SK-N-SH treated with all-trans-retinoic acid at 6 μM for 48 hours (cell line): ENCODE data around the gene LAP3.

ENCODE experiments used
- ATAC-seq: fragments of 200-7000 bp; cut with Tn5 transposase; 3 replicates; pipeline ENCODE4 v1.9.1; 2020; ENCODE audit warnings: mild to moderate bottlenecking, moderate library complexity
- ARNTL ChIP-seq: fragments of 450-650 bp; formaldehyde crosslinking; IDR thresholded peaks from 2 replicates; pipeline ENCODE4 v1.5.0; 2020; ENCODE audit warnings: low read depth, mild to moderate bottlenecking, moderate library complexity, borderline replicate concordance
- BACH2 ChIP-seq: fragments of 250-450 bp; sonication (Bioruptor Pico); IDR thresholded peaks from 2 replicates; pipeline ENCODE4 v1.9.0; 2021; ENCODE audit warnings: mild to moderate bottlenecking, borderline replicate concordance
- CSRNP3 ChIP-seq: fragments of 250-450 bp; sonication (Bioruptor Pico); IDR thresholded peaks from 2 replicates; pipeline ENCODE4 v1.5.1; 2021; ENCODE audit warnings: mild to moderate bottlenecking, moderate library complexity
- ESRRG ChIP-seq: fragments of 250-450 bp; sonication (Bioruptor Pico); IDR thresholded peaks from 2 replicates; pipeline ENCODE4 v1.6.1; 2021; ENCODE audit warnings: mild to moderate bottlenecking
- GLIS3 ChIP-seq: fragments of 250-450 bp; sonication (Bioruptor Pico); IDR thresholded peaks from 2 replicates; pipeline ENCODE4 v1.5.0; 2020; ENCODE audit warnings: mild to moderate bottlenecking, moderate library complexity
- ISL1 ChIP-seq: fragments of 250-450 bp; sonication (Bioruptor Pico); IDR thresholded peaks from 2 replicates; pipeline ENCODE4 v2.1.2; 2022; ENCODE audit warnings: mild to moderate bottlenecking, moderate library complexity
- OSR1 ChIP-seq: fragments of 250-450 bp; sonication (Bioruptor Pico); IDR thresholded peaks from 2 replicates; pipeline ENCODE4 v1.8.0; 2022; ENCODE audit warnings: moderate library complexity, mild to moderate bottlenecking, inconsistent platforms
- POU6F1 ChIP-seq: fragments of 250-450 bp; sonication (Bioruptor Pico); IDR thresholded peaks from 2 replicates; pipeline ENCODE4 v1.8.0; 2021; ENCODE audit warnings: low read depth, mild to moderate bottlenecking, moderate library complexity, borderline replicate concordance
- PPARA ChIP-seq: fragments of 250-450 bp; sonication (Bioruptor Pico); IDR thresholded peaks from 2 replicates; pipeline ENCODE4 v1.5.0; 2020; ENCODE audit warnings: mild to moderate bottlenecking, borderline replicate concordance
- SNAI2 ChIP-seq: fragments of 250-450 bp; sonication (Bioruptor Pico); IDR thresholded peaks from 2 replicates; pipeline ENCODE4 v1.5.0; 2020; ENCODE audit warnings: mild to moderate bottlenecking, moderate library complexity
- TCF4 ChIP-seq: fragments of 250-450 bp; sonication (Bioruptor Pico); IDR thresholded peaks from 2 replicates; pipeline ENCODE4 v1.8.0; 2021; ENCODE audit warnings: mild to moderate bottlenecking, moderate library complexity, borderline replicate concordance
- TOX ChIP-seq: fragments of 250-450 bp; sonication (Bioruptor Pico); IDR thresholded peaks from 2 replicates; pipeline ENCODE4 v1.8.0; 2021; ENCODE audit warnings: mild to moderate bottlenecking, moderate library complexity, borderline replicate concordance
- TSHZ2 ChIP-seq: fragments of 250-450 bp; sonication (Bioruptor Pico); IDR thresholded peaks from 2 replicates; pipeline ENCODE4 v1.5.0; 2020; ENCODE audit warnings: mild to moderate bottlenecking, moderate library complexity
- ZC3H10 ChIP-seq: fragments of 250-450 bp; sonication (Bioruptor Pico); IDR thresholded peaks from 2 replicates; pipeline ENCODE4 v1.5.1; 2021; ENCODE audit warnings: mild to moderate bottlenecking, moderate library complexity
- ZFP3 ChIP-seq: fragments of 250-450 bp; sonication (Bioruptor Pico); IDR thresholded peaks from 2 replicates; pipeline ENCODE4 v1.5.0; 2020; ENCODE audit warnings: mild to moderate bottlenecking, moderate library complexity
- ZFP30 ChIP-seq: fragments of 450-650 bp; formaldehyde crosslinking; IDR thresholded peaks from 2 replicates; pipeline ENCODE4 v1.5.0; 2022; ENCODE audit warnings: mild to moderate bottlenecking, moderate library complexity
- ZNF565 ChIP-seq: fragments of 450-650 bp; formaldehyde crosslinking; conservative IDR thresholded peaks from 2 replicates; pipeline ENCODE4 v1.5.0; 2020; ENCODE audit warnings: low read depth, mild to moderate bottlenecking, moderate library complexity
- ZNF70 ChIP-seq: fragments of 450-650 bp; formaldehyde crosslinking; IDR thresholded peaks from 2 replicates; pipeline ENCODE4 v1.5.0; 2020; ENCODE audit warnings: mild to moderate bottlenecking, moderate library complexity
- ZNF8 ChIP-seq: fragments of 450-650 bp; formaldehyde crosslinking; IDR thresholded peaks from 2 replicates; pipeline ENCODE4 v1.5.0; 2020; ENCODE audit warnings: mild to moderate bottlenecking, moderate library complexity
- TF ChIP-seq, protein P1 (sequence below): fragments of 250-450 bp; sonication (Bioruptor Pico); IDR thresholded peaks from 2 replicates; pipeline ENCODE4 v1.5.1; 2020; ENCODE audit warnings: low read depth, mild to moderate bottlenecking, moderate library complexity

LAP3 gene

DNA sequence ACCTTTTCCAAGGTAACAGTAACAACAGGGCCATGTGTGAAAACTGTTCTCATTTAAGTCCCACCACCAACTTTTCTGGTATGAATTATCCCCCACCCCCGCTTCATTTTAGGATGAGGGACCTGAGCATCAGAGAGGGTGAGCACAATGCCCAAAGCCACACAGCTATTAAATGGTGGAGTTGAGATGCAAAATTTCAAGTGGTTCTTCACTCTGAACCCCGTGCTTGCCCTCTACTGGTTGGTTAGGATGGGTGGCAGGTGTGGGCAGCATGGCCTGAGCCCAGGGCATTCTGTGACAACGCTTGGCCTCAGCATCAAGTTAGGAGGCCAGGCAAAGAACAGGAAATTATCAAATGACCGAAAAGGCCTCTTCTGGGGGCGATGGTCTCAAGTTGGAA is 70.9 kb downstream of the LAP3 start:
- TF ChIP-seq, protein P1, sequence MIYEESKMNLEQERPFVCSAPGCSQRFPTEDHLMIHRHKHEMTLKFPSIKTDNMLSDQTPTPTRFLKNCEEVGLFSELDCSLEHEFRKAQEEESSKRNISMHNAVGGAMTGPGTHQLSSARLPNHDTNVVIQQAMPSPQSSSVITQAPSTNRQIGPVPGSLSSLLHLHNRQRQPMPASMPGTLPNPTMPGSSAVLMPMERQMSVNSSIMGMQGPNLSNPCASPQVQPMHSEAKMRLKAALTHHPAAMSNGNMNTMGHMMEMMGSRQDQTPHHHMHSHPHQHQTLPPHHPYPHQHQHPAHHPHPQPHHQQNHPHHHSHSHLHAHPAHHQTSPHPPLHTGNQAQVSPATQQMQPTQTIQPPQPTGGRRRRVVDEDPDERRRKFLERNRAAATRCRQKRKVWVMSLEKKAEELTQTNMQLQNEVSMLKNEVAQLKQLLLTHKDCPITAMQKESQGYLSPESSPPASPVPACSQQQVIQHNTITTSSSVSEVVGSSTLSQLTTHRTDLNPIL (CRISPR knock-in tag) = no peak
- TF ChIP-seq TCF4 (CRISPR knock-in tag) (no peak), GLIS3 (CRISPR knock-in tag) (no peak), ZFP3 (no peak), ARNTL (CRISPR knock-in tag) (no peak), OSR1 (CRISPR knock-in tag) (no peak), TOX (CRISPR knock-in tag) (no peak), BACH2 (CRISPR knock-in tag) (no peak), POU6F1 (CRISPR knock-in tag) (no peak), ISL1 (CRISPR knock-in tag) (no peak), ZC3H10 (CRISPR knock-in tag) (no peak), ESRRG (CRISPR knock-in tag) (no peak)
- ATAC-seq = 0 out of 3 replicates have a peak, but pooled peaks have one; percentile 42

DNA sequence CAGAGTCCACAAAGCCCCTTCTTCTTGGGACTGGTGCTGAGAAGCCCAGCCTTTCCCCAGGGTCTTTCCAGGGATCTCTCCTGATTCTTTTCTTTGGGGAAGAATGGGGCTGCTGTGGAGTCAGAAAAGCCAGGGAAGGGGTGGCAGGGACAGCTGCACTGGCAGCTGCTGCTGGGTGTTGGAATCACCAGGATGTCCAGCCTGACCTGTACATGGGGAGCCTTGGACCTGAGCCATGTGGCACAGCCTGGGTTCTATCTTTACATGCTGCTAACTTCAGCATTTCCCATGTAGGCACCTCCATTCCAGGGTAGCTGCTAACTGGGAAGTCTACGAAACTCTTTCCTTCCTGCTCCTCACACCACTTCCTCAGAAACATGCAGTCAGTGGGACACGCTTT is 73.4 kb downstream of the LAP3 start:
- TF ChIP-seq ZNF565 (CRISPR knock-in tag) (no peak), ZFP3 (no peak), TCF4 (CRISPR knock-in tag) (no peak), PPARA (CRISPR knock-in tag) (no peak), TSHZ2 (CRISPR knock-in tag) (no peak), ZFP30 (CRISPR knock-in tag) (no peak), CSRNP3 (CRISPR knock-in tag) (no peak), GLIS3 (CRISPR knock-in tag) (no peak), ZNF8 (no peak), ZNF70 (CRISPR knock-in tag) (no peak), OSR1 (CRISPR knock-in tag) (no peak), POU6F1 (CRISPR knock-in tag) (no peak), TOX (CRISPR knock-in tag) (no peak), SNAI2 (CRISPR knock-in tag) (no peak), ISL1 (CRISPR knock-in tag) (no peak), ZC3H10 (CRISPR knock-in tag) (no peak), BACH2 (CRISPR knock-in tag) (no peak)
- TF ChIP-seq, protein P1 (CRISPR knock-in tag) = no peak
- TF ChIP-seq, all 23 proteins: peak for 0
- no peak for ATAC-seq
